Measurements from ENCODE around the gene RNF121.

- TF ChIP-seq CTCF (conservative IDR thresholded peaks at IDR 0.05; ENCODE audit: low read length): no peak
- no peak for TF ChIP-seq EZH2phosphoT487 (IDR thresholded peaks at IDR 0.05; ENCODE audit: borderline replicate concordance)
Measured at GRCh38 chr11:71948314-71949027, 19.6 kb downstream of the RNF121 start.
